Osteoblast (primary cell): ENCODE results near the gene PRRC2C. TPM values are rescaled to one million over a fixed set of nuclear protein-coding genes. Genes with fewer than 3 reads are reported as not detected.
A peak's percentile ranks its signal among the peaks of the same experiment; 100 is the strongest.

Experiments
- DNase-seq: peaks from one replicate; pipeline ENCODE4 v3.0.0; 2011; ENCODE audit warnings: low spot score, mixed read lengths; ENCODE audit not compliant: insufficient read length; ENCODE audit errors: missing footprints
- H2AFZ ChIP-seq: 2 replicates; pipeline ENCODE4 v1.6.0; 2011; ENCODE audit warnings: mild to moderate bottlenecking, low read length
- H3K27ac ChIP-seq: 2 replicates; pipeline ENCODE4 v1.5.1; 2011; ENCODE audit warnings: mild to moderate bottlenecking, low read depth, low read length, moderate library complexity
- H3K27me3 ChIP-seq: 2 replicates; pipeline ENCODE4 v1.6.0; 2012; ENCODE audit warnings: mild to moderate bottlenecking, control low read depth, inconsistent platforms, low read length, moderate library complexity; ENCODE audit not compliant: insufficient read depth
- H3K36me3 ChIP-seq: 2 replicates; pipeline ENCODE4 v1.5.1; 2011; ENCODE audit warnings: mild to moderate bottlenecking, low read length, control low read depth, moderate library complexity; ENCODE audit not compliant: insufficient read depth
- H3K4me1 ChIP-seq: 2 replicates; pipeline ENCODE4 v1.5.1; 2011; ENCODE audit warnings: mild to moderate bottlenecking, low read length, control low read depth, moderate library complexity; ENCODE audit not compliant: insufficient read depth
- H3K4me2 ChIP-seq: 2 replicates; pipeline ENCODE4 v1.6.0; 2011; ENCODE audit warnings: mild to moderate bottlenecking, low read length; ENCODE audit not compliant: insufficient read depth
- H3K4me3 ChIP-seq: fragments of 200-600 bp; sonication (generic); 3 replicates; pipeline ENCODE4 v1.5.1; 2012; ENCODE audit warnings: mild to moderate bottlenecking, low read length, inconsistent platforms; ENCODE audit not compliant: insufficient read depth
- H3K79me2 ChIP-seq: 2 replicates; pipeline ENCODE4 v1.6.0; 2012; ENCODE audit warnings: mild to moderate bottlenecking, low read length, control low read depth, inconsistent platforms; ENCODE audit not compliant: insufficient read depth
- H3K9me3 ChIP-seq: 2 replicates; pipeline ENCODE4 v1.5.1; 2011; ENCODE audit warnings: low read depth, low read length, control low read depth
- H4K20me1 ChIP-seq: 2 replicates; pipeline ENCODE4 v1.6.0; 2012; ENCODE audit warnings: mild to moderate bottlenecking, low read length, control low read depth; ENCODE audit not compliant: insufficient read depth
- total RNA-seq: library from RNA; depleted of rRNA; stranded (reverse); fragments of >200 nt; gene quantifications from 2 replicates; pipeline ENCODE4 v1.2.3, GENCODE V29; 2012
- TF ChIP-seq, protein P1 (sequence below): IDR thresholded peaks from 2 replicates; pipeline ENCODE4 v1.5.1; 2011; ENCODE audit warnings: mild to moderate bottlenecking, low read depth, low read length, moderate library complexity; ENCODE audit errors: extremely low read depth

PRRC2C gene
- total RNA-seq, 1 donor = 40.5 TPM

- Histone ChIP-seq H3K79me2 (no peaks in the 10 kb centered on the region), H3K36me3 (no peaks in the 10 kb centered on the region), H3K4me1 (no peaks in the 10 kb centered on the region), H3K27me3 (no peaks in the 10 kb centered on the region), H2AFZ (no peak overlapping the region), H3K27ac (no peak overlapping the region), H3K4me2 (no peak overlapping the region), H4K20me1 (no peaks in the 10 kb centered on the region), H3K4me3 (no peak overlapping the region), H3K9me3 (no peaks in the 10 kb centered on the region)
- TF ChIP-seq, protein P1, sequence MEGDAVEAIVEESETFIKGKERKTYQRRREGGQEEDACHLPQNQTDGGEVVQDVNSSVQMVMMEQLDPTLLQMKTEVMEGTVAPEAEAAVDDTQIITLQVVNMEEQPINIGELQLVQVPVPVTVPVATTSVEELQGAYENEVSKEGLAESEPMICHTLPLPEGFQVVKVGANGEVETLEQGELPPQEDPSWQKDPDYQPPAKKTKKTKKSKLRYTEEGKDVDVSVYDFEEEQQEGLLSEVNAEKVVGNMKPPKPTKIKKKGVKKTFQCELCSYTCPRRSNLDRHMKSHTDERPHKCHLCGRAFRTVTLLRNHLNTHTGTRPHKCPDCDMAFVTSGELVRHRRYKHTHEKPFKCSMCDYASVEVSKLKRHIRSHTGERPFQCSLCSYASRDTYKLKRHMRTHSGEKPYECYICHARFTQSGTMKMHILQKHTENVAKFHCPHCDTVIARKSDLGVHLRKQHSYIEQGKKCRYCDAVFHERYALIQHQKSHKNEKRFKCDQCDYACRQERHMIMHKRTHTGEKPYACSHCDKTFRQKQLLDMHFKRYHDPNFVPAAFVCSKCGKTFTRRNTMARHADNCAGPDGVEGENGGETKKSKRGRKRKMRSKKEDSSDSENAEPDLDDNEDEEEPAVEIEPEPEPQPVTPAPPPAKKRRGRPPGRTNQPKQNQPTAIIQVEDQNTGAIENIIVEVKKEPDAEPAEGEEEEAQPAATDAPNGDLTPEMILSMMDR = no peak
- DNase-seq = no peak
These were observed 29.4 kb upstream of the PRRC2C start for GRCh38 chr1:171455967-171456366.

DNA sequence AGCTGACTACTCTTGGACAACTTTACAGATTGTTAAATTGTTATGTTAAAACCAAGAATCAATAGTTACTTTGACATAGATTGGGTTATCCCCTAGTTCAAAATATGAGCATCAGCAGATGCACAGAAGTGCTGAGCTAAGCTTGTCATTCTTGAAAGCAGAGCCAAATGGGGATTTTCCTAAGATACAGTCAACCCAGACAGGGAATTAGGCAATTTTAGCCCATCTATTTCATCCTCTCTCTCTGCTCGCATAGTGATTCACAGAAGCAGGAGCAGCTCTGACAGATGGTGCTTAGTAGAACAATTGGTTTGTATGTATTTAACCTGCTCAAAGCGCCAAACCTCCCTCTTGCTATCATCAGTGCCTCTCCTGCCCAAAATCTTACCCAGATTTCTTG is 27.9 kb upstream of the PRRC2C start:
- Histone ChIP-seq H3K27ac (no peak overlapping the region), H3K4me2 (no peak overlapping the region), H3K36me3 (no peaks in the 10 kb centered on the region), H2AFZ (no peak overlapping the region), H3K9me3 (no peaks in the 10 kb centered on the region), H3K4me1 (no peaks in the 10 kb centered on the region), H3K27me3 (no peaks in the 10 kb centered on the region), H3K4me3 (no peak overlapping the region), H3K79me2 (no peaks in the 10 kb centered on the region), H4K20me1 (no peaks in the 10 kb centered on the region)
- peak; percentile 38 for DNase-seq
- TF ChIP-seq, protein P1 = no peak

DNA sequence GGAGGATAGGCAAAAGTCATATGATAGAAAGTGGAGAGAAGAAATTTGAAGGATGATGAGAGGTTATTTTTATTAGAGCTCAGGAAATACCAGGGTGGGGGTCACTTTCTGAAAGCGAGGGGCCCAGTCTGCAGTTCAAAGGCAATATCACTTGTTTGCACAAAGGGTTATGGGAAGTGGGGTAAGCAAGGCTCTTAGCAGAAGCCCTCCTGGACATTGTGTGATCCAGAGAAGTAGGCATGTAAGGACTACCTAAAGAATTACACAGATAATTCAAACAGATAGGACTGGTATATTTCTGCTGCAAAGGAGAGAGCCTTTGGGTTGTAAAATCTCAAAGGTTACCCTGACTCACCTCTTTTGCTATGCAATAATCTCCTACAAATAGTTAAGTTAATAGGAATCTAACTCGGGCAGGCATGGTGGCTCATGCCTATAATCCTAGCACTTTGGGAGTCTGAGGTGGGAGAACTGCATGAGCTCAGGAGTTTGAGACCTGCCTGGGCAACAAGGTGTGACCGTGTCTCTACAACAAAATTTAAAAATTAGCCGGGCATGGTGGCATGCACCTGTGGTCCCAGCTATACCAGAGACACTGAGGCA is 25.2 kb upstream of the PRRC2C start:
- no peak for DNase-seq
- TF ChIP-seq, protein P1 = no peak

GRCh38 chr1:171467626-171468025 is 17.7 kb upstream of the PRRC2C start:
- Histone ChIP-seq H3K4me2 (no peak overlapping the region), H3K36me3 (no peaks in the 10 kb centered on the region), H3K79me2 (no peaks in the 10 kb centered on the region), H2AFZ (no peak overlapping the region), H3K9me3 (no peaks in the 10 kb centered on the region), H4K20me1 (no peaks in the 10 kb centered on the region), H3K27me3 (no peaks in the 10 kb centered on the region), H3K27ac (peak overlapping the region; percentile 76), H3K4me3 (no peak overlapping the region), H3K4me1 (peaks cover 12% of the 10 kb centered on the region)
- DNase-seq = no peak
- TF ChIP-seq, protein P1 = no peak

More for the DNA sequence above, 25.2 kb upstream of the PRRC2C start:
- Histone ChIP-seq H3K4me3 (no peak overlapping the region), H2AFZ (no peak overlapping the region), H3K27ac (no peak overlapping the region), H3K9me3 (no peaks in the 10 kb centered on the region), H3K27me3 (no peaks in the 10 kb centered on the region), H3K4me1 (no peaks in the 10 kb centered on the region), H3K4me2 (no peak overlapping the region), H3K79me2 (no peaks in the 10 kb centered on the region), H4K20me1 (no peaks in the 10 kb centered on the region), H3K36me3 (no peaks in the 10 kb centered on the region)
